HG03558 (cell line): ENCODE data around the gene MBLAC1.

Experiments used
- ATAC-seq: cut with Tn5 transposase; IDR thresholded peaks from one replicate; pipeline ENCODE4 v1.9.1; 2021; ENCODE audit warnings: moderate number of reproducible peaks; ENCODE audit not compliant: unreplicated experiment; ENCODE audit errors: extremely low read depth

The MBLAC1 gene

GRCh38 chr7:100095289-100095688 lies 31.5 kb upstream of the MBLAC1 start:
- no peak for ATAC-seq

- ATAC-seq: no peak
Observed at GRCh38 chr7:100095704-100096103, 31.1 kb upstream of the MBLAC1 start.

- ATAC-seq: no peak
Observed at GRCh38 chr7:100098913-100099312, 27.9 kb upstream of the MBLAC1 start.

GRCh38 chr7:100099452-100099851 lies 27.3 kb upstream of the MBLAC1 start:
- no peak for ATAC-seq

- peak; percentile 51 for ATAC-seq
Observed at GRCh38 chr7:100100420-100101015, 26.2 kb upstream of the MBLAC1 start.

GRCh38 chr7:100101016-100101862 lies 25.5 kb upstream of the MBLAC1 start, which contains the start of the genes AP4M1 and MCM7:
Gene AP4M1 (plus strand): TSS chr7:100101643. CDS start chr7:100101715, 72 bp downstream.
Gene MCM7 (minus strand): TSS chr7:100101397. CDS start chr7:100101294, 103 bp downstream.
- ATAC-seq: peak; percentile 50

- no peak for ATAC-seq
Observed at GRCh38 chr7:100102950-100103840, 23.6 kb upstream of the MBLAC1 start.

GRCh38 chr7:100105534-100105933 lies 21.2 kb upstream of the MBLAC1 start:
- no peak for ATAC-seq

- no peak for ATAC-seq
Observed at GRCh38 chr7:100106633-100107032, 20.1 kb upstream of the MBLAC1 start.

- ATAC-seq: no peak
Observed at GRCh38 chr7:100107125-100107737, 19.5 kb upstream of the MBLAC1 start.

- no peak for ATAC-seq
Observed at GRCh38 chr7:100107890-100108289, 18.9 kb upstream of the MBLAC1 start.

- ATAC-seq: no peak
Observed at GRCh38 chr7:100109521-100110163, 17.1 kb upstream of the MBLAC1 start.

- ATAC-seq: no peak
Observed at GRCh38 chr7:100111156-100111555, 15.6 kb upstream of the MBLAC1 start.

- no peak for ATAC-seq
Observed at GRCh38 chr7:100111914-100112313, 14.9 kb upstream of the MBLAC1 start.

- ATAC-seq: no peak
Observed at GRCh38 chr7:100115026-100115425, 11.7 kb upstream of the MBLAC1 start.

- no peak for ATAC-seq
Observed at GRCh38 chr7:100118388-100119071, 8.2 kb upstream of the MBLAC1 start.

- ATAC-seq: peak; percentile 43
Observed at GRCh38 chr7:100119072-100119969, 7.4 kb upstream of the MBLAC1 start, which contains the start of the genes CNPY4 and TAF6. Gene CNPY4 (plus strand): TSS chr7:100119634. CDS start chr7:100119745, 111 bp downstream. Gene TAF6 (minus strand): TSS chr7:100119358. CDS start chr7:100114209, 5,149 bp downstream.
